Hepatocyte (in vitro differentiated cells): Measurements from ENCODE around the gene SYNE2. TPM values are rescaled to one million over a fixed set of nuclear protein-coding genes. Genes with fewer than 3 reads are reported as not detected.

ENCODE experiments used
- DNase-seq: peaks from one replicate; pipeline ENCODE4 v3.0.0-alpha.2; 2016; ENCODE audit warnings: low spot score
- H2AFZ ChIP-seq: fragments of 200-600 bp; sonication (generic); 2 replicates; pipeline ENCODE4 v1.6.0; 2016; ENCODE audit warnings: antibody characterized with exemption, mild to moderate bottlenecking
- H3K27ac ChIP-seq: fragments of 200-600 bp; sonication (generic); 2 replicates; pipeline ENCODE4 v1.5.1; 2016; ENCODE audit warnings: mild to moderate bottlenecking
- H3K27me3 ChIP-seq: fragments of 200-600 bp; sonication (generic); 2 replicates; pipeline ENCODE4 v1.6.1; 2016
- H3K36me3 ChIP-seq: fragments of 200-600 bp; sonication (generic); replicated peaks from 2 replicates; pipeline ENCODE4 v1.5.1; 2016; ENCODE audit warnings: low read depth; ENCODE audit not compliant: insufficient read depth
- H3K4me1 ChIP-seq: fragments of 200-600 bp; sonication (generic); 2 replicates; pipeline ENCODE4 v1.5.1; 2016; ENCODE audit warnings: mild to moderate bottlenecking, moderate library complexity; ENCODE audit not compliant: insufficient read depth
- H3K4me2 ChIP-seq: fragments of 200-600 bp; sonication (generic); 2 replicates; pipeline ENCODE4 v1.6.0; 2016
- H3K4me3 ChIP-seq: fragments of 200-600 bp; sonication (generic); 2 replicates; pipeline ENCODE4 v1.5.1; 2016; ENCODE audit warnings: mild to moderate bottlenecking
- H3K79me2 ChIP-seq: fragments of 200-600 bp; sonication (generic); 2 replicates; pipeline ENCODE4 v1.6.0; 2017; ENCODE audit warnings: mild to moderate bottlenecking
- H3K9me2 ChIP-seq: fragments of 200-600 bp; sonication (generic); replicated peaks from 2 replicates; pipeline ENCODE4 v1.6.0; 2017; ENCODE audit warnings: mild to moderate bottlenecking; ENCODE audit not compliant: insufficient read depth
- H3K9me3 ChIP-seq: fragments of 200-600 bp; sonication (generic); 2 replicates; pipeline ENCODE4 v1.5.1; 2016; ENCODE audit warnings: low read depth, mild to moderate bottlenecking
- H4K20me1 ChIP-seq: fragments of 200-600 bp; sonication (generic); 2 replicates; pipeline ENCODE4 v1.6.0; 2016; ENCODE audit warnings: mild to moderate bottlenecking; ENCODE audit not compliant: insufficient read depth, poor library complexity, severe bottlenecking
- CTCF ChIP-seq: fragments of 200-600 bp; sonication (generic); IDR thresholded peaks from 2 replicates; pipeline ENCODE4 v1.5.1; 2016; ENCODE audit warnings: antibody characterized with exemption, mild to moderate bottlenecking; ENCODE audit not compliant: poor library complexity
- EZH2 ChIP-seq: fragments of 200-600 bp; sonication (generic); IDR thresholded peaks from 2 replicates; pipeline ENCODE4 v1.6.1; 2016; ENCODE audit warnings: antibody characterized with exemption, mild to moderate bottlenecking, borderline replicate concordance
- EZH2phosphoT487 ChIP-seq: fragments of 200-600 bp; sonication (generic); IDR thresholded peaks from one replicate; pipeline ENCODE4 v1.6.1; 2018; ENCODE audit warnings: antibody characterized with exemption, mild to moderate bottlenecking, low read depth, moderate library complexity; ENCODE audit not compliant: unreplicated experiment, severe bottlenecking
- WGBS: methylation state at CpG from one replicate; pipeline ENCODE4 v1.1.6; 2016; ENCODE audit warnings: low lambda C conversion rate; ENCODE audit errors: missing lambda C conversion rate; 5-methylcytosine and 5-hydroxymethylcytosine counted together
- polyA plus RNA-seq: library from polyadenylated mRNA; unstranded; fragments of >200 nt; fragmentation: Nextera tagmentation; extraction: Ambion mirVana; gene quantifications from 2 replicates; pipeline ENCODE4 v1.2.1, GENCODE V29; 2016
- total RNA-seq: library from RNA; depleted of rRNA; stranded (reverse); fragments of >200 nt; gene quantifications from 2 replicates; pipeline ENCODE4 v1.2.3, GENCODE V29; 2014

Gene SYNE2
- total and polyA plus RNA-seq, 2 experiments from 2014 or later: 21.0 to 58.6 TPM

- Histone ChIP-seq H3K79me2 (no peaks in the 10 kb centered on the region), H4K20me1 (no peaks in the 10 kb centered on the region), H2AFZ (no peak overlapping the region), H3K4me1 (no peaks in the 10 kb centered on the region), H3K4me2 (no peak overlapping the region), H3K27me3 (no peaks in the 10 kb centered on the region), H3K36me3 (no peaks in the 10 kb centered on the region), H3K9me2 (no peaks in the 10 kb centered on the region), H3K9me3 (no peaks in the 10 kb centered on the region), H3K27ac (no peak overlapping the region), H3K4me3 (no peak overlapping the region)
- 97% methylated on average over 4 of the region's 4 CpGs for WGBS
- DNase-seq: no peak
- TF ChIP-seq CTCF: no peak
Measured at GRCh38 chr14:63981569-63981968, 128.8 kb downstream of the SYNE2 start.

- Histone ChIP-seq H4K20me1 (no peaks in the 10 kb centered on the region), H3K79me2 (no peaks in the 10 kb centered on the region)
- 93% methylated on average over 2 of the region's 3 CpGs for WGBS
Measured at GRCh38 chr14:63982156-63982555, 129.4 kb downstream of the SYNE2 start.

DNA sequence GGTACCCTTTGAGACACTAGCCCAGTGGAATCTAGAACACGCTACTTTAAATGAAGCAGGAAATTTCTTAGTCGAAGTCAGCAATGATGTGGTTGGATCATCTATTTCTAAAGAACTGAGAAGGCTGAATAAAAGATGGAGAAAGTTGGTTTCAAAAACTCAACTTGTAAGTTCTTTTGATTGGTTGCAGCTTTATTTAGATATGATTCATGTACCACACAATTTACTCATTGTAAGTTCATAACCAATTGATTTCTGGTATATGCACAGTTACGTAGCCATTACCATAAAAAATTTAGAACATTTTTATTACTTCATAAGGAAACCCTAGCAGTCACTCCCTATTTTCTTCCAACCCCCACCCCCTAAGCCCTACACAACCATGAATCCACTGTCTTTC lies 129.8 kb downstream of the SYNE2 start:
- H3K4me1 ChIP-seq: no peaks in the 10 kb centered on the region
- no peak overlapping the region for H3K4me3 ChIP-seq
- H3K36me3 ChIP-seq: no peaks in the 10 kb centered on the region
- H3K27ac ChIP-seq: no peak overlapping the region
- H3K4me2 ChIP-seq: no peak overlapping the region
- no peaks in the 10 kb centered on the region for H3K9me2 ChIP-seq
- 98% methylated on average over 3 of the region's 3 CpGs for WGBS
- no peak overlapping the region for H2AFZ ChIP-seq
- no peaks in the 10 kb centered on the region for H3K79me2 ChIP-seq
- no peak for TF ChIP-seq CTCF
- TF ChIP-seq EZH2phosphoT487: no peak
- TF ChIP-seq EZH2: no peak
- no peaks in the 10 kb centered on the region for H3K9me3 ChIP-seq
- H4K20me1 ChIP-seq: no peaks in the 10 kb centered on the region
- DNase-seq: no peak
- H3K27me3 ChIP-seq: no peaks in the 10 kb centered on the region

More at GRCh38 chr14:63982156-63982555, 129.4 kb downstream of the SYNE2 start:
- H3K4me3 ChIP-seq: no peak overlapping the region
- H3K27ac ChIP-seq: no peak overlapping the region
- H3K27me3 ChIP-seq: no peaks in the 10 kb centered on the region
- H3K4me2 ChIP-seq: no peak overlapping the region
- no peak for DNase-seq
- no peaks in the 10 kb centered on the region for H3K36me3 ChIP-seq
- no peak for TF ChIP-seq EZH2
- TF ChIP-seq CTCF: no peak
- no peak for TF ChIP-seq EZH2phosphoT487
- H3K9me2 ChIP-seq: no peaks in the 10 kb centered on the region
- H2AFZ ChIP-seq: no peak overlapping the region
- no peaks in the 10 kb centered on the region for H3K9me3 ChIP-seq
- no peaks in the 10 kb centered on the region for H3K4me1 ChIP-seq
